SKM-1 treated with dmso at 0.1 percent for 144 hours (cell line): ENCODE results near the gene OGFOD3.
"Not testable (repeated sequence)": the region's sequence is repeated elsewhere in the genome, so short reads cannot be mapped to it uniquely, and the experiment has no call there.

Experiments
- DNase-seq: peaks from one replicate; lab custom pipeline; 2025; ENCODE audit not compliant: unreplicated experiment; lab: John Stamatoyannopoulos, UW

Gene OGFOD3

GRCh38 chr17:82418001-82418986 lies at the start of gene OGFOD3, which contains the start of gene HEXD:
TSS of gene OGFOD3 (minus strand) at chr17:82418586. CDS start at chr17:82418485, 101 bp downstream.
TSS of gene HEXD (plus strand) at chr17:82418347. CDS start at chr17:82419800, 1,453 bp downstream.
- peak; percentile 80 for DNase-seq

GRCh38 chr17:82465023-82465603 lies 46.7 kb upstream of the OGFOD3 start:
- no peak for DNase-seq

GRCh38 chr17:82464567-82464929 lies 46.2 kb upstream of the OGFOD3 start:
- DNase-seq: no peak

- DNase-seq: no peak
Measured at GRCh38 chr17:82463925-82464566, 45.7 kb upstream of the OGFOD3 start.

- no peak for DNase-seq
Measured at GRCh38 chr17:82463391-82463790, 45.0 kb upstream of the OGFOD3 start.

- DNase-seq: no peak
Measured at GRCh38 chr17:82461827-82462524, 43.6 kb upstream of the OGFOD3 start.

GRCh38 chr17:82459936-82460335 lies 41.5 kb upstream of the OGFOD3 start:
- DNase-seq: not testable (repeated sequence)

- DNase-seq: no peak
Measured at GRCh38 chr17:82458885-82459424, 40.6 kb upstream of the OGFOD3 start.

- DNase-seq: peak; percentile 98
Measured at GRCh38 chr17:82458179-82458884, 39.9 kb upstream of the OGFOD3 start, which contains the start of gene NARF. TSS of gene NARF (plus strand) at chr17:82458741. CDS start at chr17:82458804, 63 bp downstream.

- DNase-seq: no peak
Measured at GRCh38 chr17:82457929-82458178, 39.5 kb upstream of the OGFOD3 start.

- peak; percentile 34 for DNase-seq
Measured at GRCh38 chr17:82457073-82457928, 38.9 kb upstream of the OGFOD3 start.

GRCh38 chr17:82453706-82454105 lies 35.3 kb upstream of the OGFOD3 start:
- not testable (repeated sequence) for DNase-seq

- DNase-seq: not testable (repeated sequence)
Measured at GRCh38 chr17:82453151-82453550, 34.8 kb upstream of the OGFOD3 start.

- DNase-seq: no peak
Measured at GRCh38 chr17:82452162-82452561, 33.8 kb upstream of the OGFOD3 start.

- DNase-seq: peak; percentile 82
Measured at GRCh38 chr17:82450357-82451106, 32.1 kb upstream of the OGFOD3 start, which contains the start of gene CYBC1. TSS of gene CYBC1 (minus strand) at chr17:82450752. CDS start at chr17:82449254, 1,498 bp downstream.

GRCh38 chr17:82449883-82450356 lies 31.5 kb upstream of the OGFOD3 start:
- DNase-seq: no peak

- no peak for DNase-seq
Measured at GRCh38 chr17:82449131-82449882, 30.9 kb upstream of the OGFOD3 start.

- DNase-seq: no peak
Measured at GRCh38 chr17:82447876-82448275, 29.5 kb upstream of the OGFOD3 start.
